Aorta (tissue), 5 donors: ENCODE results near the gene KRTAP4-7. TPM values are rescaled to one million over a fixed set of nuclear protein-coding genes. Genes with fewer than 3 reads are reported as not detected.
"Not testable (repeated sequence)": the region's sequence is repeated elsewhere in the genome, so short reads cannot be mapped to it uniquely, and the experiment has no call there.

Experiments
- ATAC-seq: fragments of 200-7000 bp; cut with Tn5 transposase; one replicate; pipeline ENCODE4 v1.9.1; 2022; ENCODE audit warnings: moderate library complexity; ENCODE audit not compliant: low FRiP score
- DNase-seq, 2 donors: peaks; one replicate each; pipeline ENCODE4 v3.0.0-alpha.2; 2020
- H3K27ac ChIP-seq, 2 donors: one replicate each; pipeline ENCODE4 v1.5.1; 2013; ENCODE audit warnings: low read length in 2 of 2, mild to moderate bottlenecking in 2 of 2, moderate library complexity in 2 of 2, control low read depth in 1 of 2, inconsistent platforms in 1 of 2, low read depth in 1 of 2
- H3K27me3 ChIP-seq, 2 donors: one replicate each; pipeline ENCODE4 v1.6.1; 2013; ENCODE audit warnings: control low read depth in 1 of 2, low read length in 1 of 2, mild to moderate bottlenecking in 1 of 2, moderate library complexity in 1 of 2; ENCODE audit not compliant: insufficient read depth in 2 of 2, control insufficient read depth in 1 of 2
- H3K36me3 ChIP-seq, 2 donors: one replicate each; pipeline ENCODE4 v1.6.1; 2013; ENCODE audit warnings: control low read depth in 1 of 2, low read length in 1 of 2, mild to moderate bottlenecking in 1 of 2; ENCODE audit not compliant: insufficient read depth in 2 of 2, control insufficient read depth in 1 of 2
- H3K4me1 ChIP-seq, 2 donors: one replicate each; pipeline ENCODE4 v1.6.1; 2013; ENCODE audit warnings: low read length in 2 of 2, control low read depth in 1 of 2, mild to moderate bottlenecking in 1 of 2, moderate library complexity in 1 of 2; ENCODE audit not compliant: insufficient read depth in 2 of 2, control insufficient read depth in 1 of 2
- H3K4me3 ChIP-seq, 2 donors: one replicate each; pipeline ENCODE4 v1.5.1; 2013; ENCODE audit warnings: low read length in 2 of 2, control low read depth in 1 of 2, mild to moderate bottlenecking in 1 of 2
- H3K9me3 ChIP-seq: one replicate; pipeline ENCODE4 v1.6.1; 2013; ENCODE audit warnings: mild to moderate bottlenecking, low read length; ENCODE audit not compliant: control insufficient read depth
- WGBS, 2 donors: extraction: QIAGEN DNeasy Blood & Tissue Kit; methylation state at CpG; one replicate each; pipeline ENCODE4 v1.1.7; 2013; 5-methylcytosine and 5-hydroxymethylcytosine counted together
- intact Hi-C, 2 donors: fragments of 100-400 bp; cut with DNase I; formaldehyde crosslinking; loops; one replicate each; pipeline versions ENCODE4 v1.14.2 to v1.15.0; 2022
- long read RNA-seq, 2 donors: library from polyadenylated mRNA; unstranded; transcript quantifications; one replicate each; pipeline ENCODE4 v2.0.0, GENCODE V29; 2020 to 2021
- polyA plus RNA-seq, 2 donors: library from polyadenylated mRNA; stranded (reverse); fragments of 200-250 nt; gene quantifications; one replicate each; pipeline ENCODE4 v1.2.3, GENCODE V29; 2013
- total RNA-seq, 2 donors: library from RNA; stranded (reverse); fragmentation: NEBNext Ultra II Directional; extraction: Animal tissue kit (Norgen Biotek cat#: 25700); gene quantifications; one replicate each; pipeline ENCODE4 v1.2.1, GENCODE V29; 2021
- donor health status: healthy with polysubstance abuse.
- donor health status: Bipolar disorder and iron deficiency.
- donor health status: DM: no; HTN: no; CAD: no.
- donor health status: DM: no; HTN: no; CAD: no.
- donor health status: DM: yes; HTN: yes; CAD: no.

Gene KRTAP4-7
- total RNA-seq, result not detected
- polyA plus RNA-seq, result not detected
- long read RNA-seq, donor 1, result 0 reads
- long read RNA-seq, donor 2, result 0 reads

DNA sequence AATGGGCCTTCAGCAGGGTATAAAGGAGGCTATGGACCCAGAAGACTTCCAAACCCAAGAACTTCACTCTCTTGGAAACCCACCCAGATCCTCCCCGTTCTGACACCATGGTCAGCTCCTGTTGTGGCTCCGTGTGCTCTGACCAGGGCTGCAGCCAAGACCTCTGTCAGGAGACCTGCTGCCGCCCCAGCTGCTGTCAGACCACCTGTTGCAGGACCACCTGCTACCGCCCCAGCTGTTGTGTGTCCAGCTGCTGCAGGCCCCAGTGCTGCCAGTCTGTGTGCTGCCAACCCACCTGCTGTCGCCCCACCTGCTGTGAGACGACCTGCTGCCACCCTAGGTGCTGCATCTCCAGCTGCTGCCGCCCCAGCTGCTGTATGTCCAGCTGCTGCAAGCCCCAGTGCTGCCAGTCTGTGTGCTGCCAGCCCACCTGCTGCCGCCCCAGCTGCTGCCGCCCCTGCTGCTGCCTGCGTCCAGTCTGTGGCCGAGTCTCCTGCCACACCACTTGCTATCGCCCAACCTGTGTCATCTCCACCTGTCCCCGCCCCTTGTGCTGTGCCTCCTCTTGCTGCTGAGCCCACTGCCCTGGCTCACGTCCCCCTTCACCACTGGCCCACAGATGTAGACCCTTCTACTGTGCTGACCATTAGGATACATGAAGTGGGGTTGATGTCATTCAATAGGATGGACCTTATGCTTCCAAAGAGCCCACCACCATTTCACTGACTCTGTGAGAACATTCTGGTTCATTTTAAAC, at the start of gene KRTAP4-7:
Gene KRTAP4-7 (plus strand): TSS at position 51 of the 757 bp plus-strand sequence. CDS start 57 bp downstream, at position 108.
- 66 to 78% methylated on average over 10 to 14 of the region's 14 CpGs for WGBS, 2 donors
- H3K36me3 ChIP-seq, H3K27me3 ChIP-seq, H3K4me3 ChIP-seq, intact Hi-C loops, H3K9me3 ChIP-seq, ATAC-seq, DNase-seq, H3K4me1 ChIP-seq, H3K27ac ChIP-seq: not testable (repeated sequence)

DNA sequence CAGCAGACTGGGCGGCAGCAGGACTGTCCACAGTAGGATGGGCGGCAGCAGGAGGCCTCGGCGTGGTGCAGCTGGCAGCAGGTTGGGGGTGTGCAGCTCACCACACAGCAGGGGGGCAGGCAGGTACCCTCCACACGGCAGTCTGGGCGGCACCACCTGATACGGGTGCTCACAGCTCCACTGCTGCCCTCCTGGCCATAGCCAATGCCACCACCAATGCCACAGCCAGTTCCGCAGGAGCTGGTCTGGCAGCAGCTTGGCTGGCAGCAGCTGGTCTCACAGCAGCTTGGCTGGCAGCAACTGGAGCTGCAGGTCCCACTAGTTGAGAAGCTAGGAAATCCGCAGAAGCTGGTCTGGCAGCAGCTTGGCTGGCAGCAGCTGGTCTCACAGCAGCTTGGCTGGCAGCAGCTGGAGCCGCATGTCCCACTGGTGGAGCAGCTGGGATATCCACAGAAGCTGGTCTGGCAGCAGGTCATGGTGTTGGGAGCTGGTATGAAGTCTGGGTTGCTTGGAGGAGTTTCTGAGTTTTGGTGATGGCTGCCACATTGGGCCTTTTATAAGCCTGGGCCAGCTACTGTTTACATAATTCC, 49.5 kb upstream of the KRTAP4-7 start, which contains the start of gene KRTAP1-3:
Gene KRTAP1-3 (minus strand): TSS at position 529 of the 590 bp plus-strand sequence. CDS start 53 bp downstream, at position 476.
- H3K9me3 ChIP-seq, H3K4me1 ChIP-seq, H3K27ac ChIP-seq, H3K4me3 ChIP-seq, intact Hi-C loops, ATAC-seq, H3K27me3 ChIP-seq, DNase-seq, H3K36me3 ChIP-seq: not testable (repeated sequence)
- 75 to 79% methylated on average over 7 to 10 of the region's 10 CpGs for WGBS, 2 donors

DNA sequence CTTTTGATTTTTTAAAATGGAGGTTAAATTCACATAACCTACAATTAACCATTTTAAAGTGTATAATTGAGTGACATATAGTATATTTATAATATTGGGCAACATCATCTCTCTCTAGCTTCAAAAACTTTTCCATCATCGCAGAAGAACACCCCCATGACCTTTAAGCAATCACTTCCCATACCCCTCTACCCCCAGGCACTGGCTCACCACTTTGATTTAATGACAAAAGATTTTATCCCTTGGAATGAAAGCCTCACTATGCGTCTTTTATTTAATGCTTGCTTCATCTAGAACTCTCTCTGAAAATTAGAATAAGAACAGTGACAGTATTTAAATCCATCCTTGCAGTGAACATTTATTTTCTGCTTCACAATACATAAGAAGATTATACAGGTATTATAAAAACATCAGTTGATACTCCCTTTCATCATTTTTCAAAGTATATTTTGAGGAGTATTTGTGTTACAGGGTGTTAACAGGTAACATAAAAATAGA, 46.0 kb upstream of the KRTAP4-7 start:
- no peaks in the 10 kb centered on the region for H3K27me3 ChIP-seq
- 63 to 68% methylated on average over 2 of the region's 2 CpGs for WGBS, 2 donors
- H3K27ac ChIP-seq, result no peak overlapping the region
- intact Hi-C loops, result no loop called here
- H3K9me3 ChIP-seq, result no peaks in the 10 kb centered on the region
- no peaks in the 10 kb centered on the region for H3K36me3 ChIP-seq
- no peak overlapping the region for H3K4me3 ChIP-seq
- ATAC-seq (no peak), DNase-seq (no peak)
- H3K4me1 ChIP-seq, result no peaks in the 10 kb centered on the region

GRCh38 chr17:41040783-41041571, 43.0 kb upstream of the KRTAP4-7 start, which contains the start of gene KRTAP1-1:
TSS of gene KRTAP1-1 (minus strand) at chr17:41041450. CDS start at chr17:41041397, 53 bp downstream.
- H3K4me3 ChIP-seq, H3K36me3 ChIP-seq, DNase-seq, ATAC-seq, H3K9me3 ChIP-seq, H3K27ac ChIP-seq, H3K4me1 ChIP-seq, H3K27me3 ChIP-seq, intact Hi-C loops: not testable (repeated sequence)
- 47 to 54% methylated on average over 11 to 14 of the region's 14 CpGs for WGBS, 2 donors

- Histone ChIP-seq H3K4me3 (no peak overlapping the region), H3K4me1 (no peaks in the 10 kb centered on the region), H3K36me3 (no peaks in the 10 kb centered on the region), H3K9me3 (no peaks in the 10 kb centered on the region), H3K27ac (no peak overlapping the region), H3K27me3 (no peaks in the 10 kb centered on the region)
- intact Hi-C loops, result no loop called here
- ATAC-seq, result no peak
- WGBS, 2 donors, result 96 to 97% methylated on average over 1 of the region's 1 CpG
- DNase-seq, result no peak
Observed at GRCh38 chr17:41042953-41043352, 41.0 kb upstream of the KRTAP4-7 start.

- not testable (repeated sequence) for H3K4me3 ChIP-seq
- peak; percentile 52 for ATAC-seq
Observed at GRCh38 chr17:41046735-41047465, 37.0 kb upstream of the KRTAP4-7 start, which contains the start of gene KRTAP2-1. TSS of gene KRTAP2-1 (minus strand) at chr17:41047316. CDS start at chr17:41047267, 49 bp downstream.

DNA sequence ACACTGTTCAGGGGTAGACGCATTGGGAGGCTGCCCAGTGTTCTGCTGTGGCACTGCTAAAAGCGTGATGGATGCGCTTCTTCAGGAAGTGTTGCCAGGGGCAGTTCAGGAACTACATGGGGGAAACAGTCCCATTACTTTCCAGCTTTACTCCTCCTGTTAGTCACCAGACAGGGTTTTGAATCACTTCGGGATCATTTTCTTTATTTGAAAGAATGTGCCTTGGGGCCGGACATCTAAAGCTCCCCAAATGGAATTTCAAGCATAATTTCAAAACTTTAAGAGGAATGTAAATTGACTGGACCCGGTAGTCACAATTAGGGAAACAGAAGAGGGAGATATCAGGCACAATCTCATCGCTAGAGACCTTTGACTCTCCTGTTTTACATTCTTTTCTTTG, 35.5 kb upstream of the KRTAP4-7 start:
- H3K9me3 ChIP-seq, result no peaks in the 10 kb centered on the region
- H3K36me3 ChIP-seq, result no peaks in the 10 kb centered on the region
- 45 to 51% methylated on average over 7 of the region's 7 CpGs for WGBS, 2 donors
- no peak overlapping the region for H3K4me3 ChIP-seq
- DNase-seq (no peak), ATAC-seq (no peak)
- no peaks in the 10 kb centered on the region for H3K27me3 ChIP-seq
- intact Hi-C loops, result no loop called here
- no peaks in the 10 kb centered on the region for H3K4me1 ChIP-seq
- no peak overlapping the region for H3K27ac ChIP-seq

More at GRCh38 chr17:41046735-41047465, 37.0 kb upstream of the KRTAP4-7 start, which contains the start of gene KRTAP2-1:
- H3K9me3 ChIP-seq, H3K4me1 ChIP-seq, intact Hi-C loops, H3K27ac ChIP-seq, DNase-seq, H3K36me3 ChIP-seq, H3K27me3 ChIP-seq: not testable (repeated sequence)
- WGBS, 2 donors, result 44 to 46% methylated on average over 8 to 10 of the region's 33 CpGs

GRCh38 chr17:41049110-41049509, 34.8 kb upstream of the KRTAP4-7 start:
- Histone ChIP-seq H3K4me1 (no peaks in the 10 kb centered on the region), H3K27ac (no peak overlapping the region), H3K9me3 (no peaks in the 10 kb centered on the region), H3K4me3 (no peak overlapping the region), H3K36me3 (no peaks in the 10 kb centered on the region), H3K27me3 (no peaks in the 10 kb centered on the region)
- 29 to 35% methylated on average over 2 of the region's 2 CpGs for WGBS, 2 donors
- ATAC-seq (no peak), DNase-seq (no peak)
- intact Hi-C loops, result no loop called here
